ENCODE measurements around the gene EVPL. TPM values are rescaled to one million over a fixed set of nuclear protein-coding genes. Genes with fewer than 3 reads are reported as not detected.

The EVPL gene
- total and polyA plus RNA-seq, 2 experiments from 2014 or later = 0.47 to 1.3 TPM

GRCh38 chr17:76065775-76066174, 38.7 kb upstream of the EVPL start (continued):
- TF ChIP-seq JUNB (IDR thresholded peaks at IDR 0.05; ENCODE audit: unreplicated experiment) = no peak

GRCh38 chr17:76063875-76064546, 36.9 kb upstream of the EVPL start:
- no peaks in the 10 kb centered on the region for H3K9me3 Mint-ChIP-seq
- Histone ChIP-seq H3K27me3 (ENCODE audit: insufficient read depth) (no peaks in the 10 kb centered on the region), H2AFZ (no peak overlapping the region), H3F3A (replicated peaks; ENCODE audit: low read depth) (peaks cover 12% of the 10 kb centered on the region; the same call in 1 of the 2 replicates), H3K4me3 (no peak overlapping the region), H3K36me3 (ENCODE audit: insufficient read depth) (peaks cover 62% of the 10 kb centered on the region), H3K4me2 (no peak overlapping the region), H3K9me2 (ENCODE audit: insufficient read depth) (no peaks in the 10 kb centered on the region), H4K20me1 (replicated peaks; ENCODE audit: insufficient read depth) (peaks cover 5% of the 10 kb centered on the region), H3K27ac (ENCODE audit: low read depth) (no peak overlapping the region), H3K79me2 (replicated peaks; ENCODE audit: insufficient read depth) (peaks cover 12% of the 10 kb centered on the region), H3K4me1 (ENCODE audit: insufficient read depth) (no peaks in the 10 kb centered on the region)
- no peak for ATAC-seq
- H3K4me1 Mint-ChIP-seq = no peaks in the 10 kb centered on the region
- TF ChIP-seq ETS1 (IDR thresholded peaks at IDR 0.05) (no peak), STAT1 (IDR thresholded peaks at IDR 0.05; ENCODE audit: unreplicated experiment) (no peak), NANOG (IDR thresholded peaks at IDR 0.05; ENCODE audit: borderline replicate concordance) (no peak), EZH2phosphoT487 (IDR thresholded peaks at IDR 0.05; ENCODE audit: unreplicated experiment) (no peak), CTCF (conservative IDR thresholded peaks at IDR 0.05; ENCODE audit: low read depth in 2 of 2) (no peak), ZNF331 (CRISPR knock-in tag; IDR thresholded peaks at IDR 0.05; ENCODE audit: low read depth) (no peak), CREB1 (CRISPR knock-in tag; IDR thresholded peaks at IDR 0.05; ENCODE audit: low read depth) (no peak), POLR2AphosphoS5 (IDR thresholded peaks at IDR 0.05; ENCODE audit: low read depth) (no peak), ZNF114 (CRISPR knock-in tag; IDR thresholded peaks at IDR 0.05) (no peak), ZNF462 (CRISPR knock-in tag; IDR thresholded peaks at IDR 0.05) (no peak), EZH2 (IDR thresholded peaks at IDR 0.05; ENCODE audit: low read depth, unreplicated experiment) (no peak), JUNB (IDR thresholded peaks at IDR 0.05; ENCODE audit: unreplicated experiment) (no peak)
- TF ChIP-seq, protein P1, sequence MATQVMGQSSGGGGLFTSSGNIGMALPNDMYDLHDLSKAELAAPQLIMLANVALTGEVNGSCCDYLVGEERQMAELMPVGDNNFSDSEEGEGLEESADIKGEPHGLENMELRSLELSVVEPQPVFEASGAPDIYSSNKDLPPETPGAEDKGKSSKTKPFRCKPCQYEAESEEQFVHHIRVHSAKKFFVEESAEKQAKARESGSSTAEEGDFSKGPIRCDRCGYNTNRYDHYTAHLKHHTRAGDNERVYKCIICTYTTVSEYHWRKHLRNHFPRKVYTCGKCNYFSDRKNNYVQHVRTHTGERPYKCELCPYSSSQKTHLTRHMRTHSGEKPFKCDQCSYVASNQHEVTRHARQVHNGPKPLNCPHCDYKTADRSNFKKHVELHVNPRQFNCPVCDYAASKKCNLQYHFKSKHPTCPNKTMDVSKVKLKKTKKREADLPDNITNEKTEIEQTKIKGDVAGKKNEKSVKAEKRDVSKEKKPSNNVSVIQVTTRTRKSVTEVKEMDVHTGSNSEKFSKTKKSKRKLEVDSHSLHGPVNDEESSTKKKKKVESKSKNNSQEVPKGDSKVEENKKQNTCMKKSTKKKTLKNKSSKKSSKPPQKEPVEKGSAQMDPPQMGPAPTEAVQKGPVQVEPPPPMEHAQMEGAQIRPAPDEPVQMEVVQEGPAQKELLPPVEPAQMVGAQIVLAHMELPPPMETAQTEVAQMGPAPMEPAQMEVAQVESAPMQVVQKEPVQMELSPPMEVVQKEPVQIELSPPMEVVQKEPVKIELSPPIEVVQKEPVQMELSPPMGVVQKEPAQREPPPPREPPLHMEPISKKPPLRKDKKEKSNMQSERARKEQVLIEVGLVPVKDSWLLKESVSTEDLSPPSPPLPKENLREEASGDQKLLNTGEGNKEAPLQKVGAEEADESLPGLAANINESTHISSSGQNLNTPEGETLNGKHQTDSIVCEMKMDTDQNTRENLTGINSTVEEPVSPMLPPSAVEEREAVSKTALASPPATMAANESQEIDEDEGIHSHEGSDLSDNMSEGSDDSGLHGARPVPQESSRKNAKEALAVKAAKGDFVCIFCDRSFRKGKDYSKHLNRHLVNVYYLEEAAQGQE (IDR thresholded peaks at IDR 0.05; ENCODE audit: unreplicated experiment) = no peak
- no peaks in the 10 kb centered on the region for H3K27me3 Mint-ChIP-seq (ENCODE audit: insufficient read depth, low read depth, poor library complexity)
- H3K36me3 Mint-ChIP-seq (ENCODE audit: low read depth) = peaks cover 84% of the 10 kb centered on the region
- DNase-seq (ENCODE audit: low spot score) = no peak
- H3K27ac Mint-ChIP-seq = no peak overlapping the region
- H3K4me3 Mint-ChIP-seq = no peak overlapping the region

Measured in GM23338 (cell line).